Hepatocyte (in vitro differentiated cells): ENCODE data around the gene CRACDL. TPM values are rescaled to one million over a fixed set of nuclear protein-coding genes. Genes with fewer than 3 reads are reported as not detected.

ENCODE experiments used
- DNase-seq: peaks from one replicate; pipeline ENCODE4 v3.0.0-alpha.2; 2016; ENCODE audit warnings: low spot score
- H2AFZ ChIP-seq: fragments of 200-600 bp; sonication (generic); 2 replicates; pipeline ENCODE4 v1.6.0; 2016; ENCODE audit warnings: antibody characterized with exemption, mild to moderate bottlenecking
- H3K27ac ChIP-seq: fragments of 200-600 bp; sonication (generic); 2 replicates; pipeline ENCODE4 v1.5.1; 2016; ENCODE audit warnings: mild to moderate bottlenecking
- H3K27me3 ChIP-seq: fragments of 200-600 bp; sonication (generic); 2 replicates; pipeline ENCODE4 v1.6.1; 2016
- H3K36me3 ChIP-seq: fragments of 200-600 bp; sonication (generic); replicated peaks from 2 replicates; pipeline ENCODE4 v1.5.1; 2016; ENCODE audit warnings: low read depth; ENCODE audit not compliant: insufficient read depth
- H3K4me1 ChIP-seq: fragments of 200-600 bp; sonication (generic); 2 replicates; pipeline ENCODE4 v1.5.1; 2016; ENCODE audit warnings: mild to moderate bottlenecking, moderate library complexity; ENCODE audit not compliant: insufficient read depth
- H3K4me2 ChIP-seq: fragments of 200-600 bp; sonication (generic); 2 replicates; pipeline ENCODE4 v1.6.0; 2016
- H3K4me3 ChIP-seq: fragments of 200-600 bp; sonication (generic); 2 replicates; pipeline ENCODE4 v1.5.1; 2016; ENCODE audit warnings: mild to moderate bottlenecking
- H3K79me2 ChIP-seq: fragments of 200-600 bp; sonication (generic); 2 replicates; pipeline ENCODE4 v1.6.0; 2017; ENCODE audit warnings: mild to moderate bottlenecking
- H3K9me2 ChIP-seq: fragments of 200-600 bp; sonication (generic); replicated peaks from 2 replicates; pipeline ENCODE4 v1.6.0; 2017; ENCODE audit warnings: mild to moderate bottlenecking; ENCODE audit not compliant: insufficient read depth
- H3K9me3 ChIP-seq: fragments of 200-600 bp; sonication (generic); 2 replicates; pipeline ENCODE4 v1.5.1; 2016; ENCODE audit warnings: low read depth, mild to moderate bottlenecking
- H4K20me1 ChIP-seq: fragments of 200-600 bp; sonication (generic); 2 replicates; pipeline ENCODE4 v1.6.0; 2016; ENCODE audit warnings: mild to moderate bottlenecking; ENCODE audit not compliant: insufficient read depth, poor library complexity, severe bottlenecking
- EZH2 ChIP-seq: fragments of 200-600 bp; sonication (generic); IDR thresholded peaks from 2 replicates; pipeline ENCODE4 v1.6.1; 2016; ENCODE audit warnings: antibody characterized with exemption, mild to moderate bottlenecking, borderline replicate concordance
- EZH2phosphoT487 ChIP-seq: fragments of 200-600 bp; sonication (generic); IDR thresholded peaks from one replicate; pipeline ENCODE4 v1.6.1; 2018; ENCODE audit warnings: antibody characterized with exemption, mild to moderate bottlenecking, low read depth, moderate library complexity; ENCODE audit not compliant: unreplicated experiment, severe bottlenecking
- WGBS: methylation state at CpG from one replicate; pipeline ENCODE4 v1.1.6; 2016; ENCODE audit warnings: low lambda C conversion rate; ENCODE audit errors: missing lambda C conversion rate; 5-methylcytosine and 5-hydroxymethylcytosine counted together
- polyA plus RNA-seq: library from polyadenylated mRNA; unstranded; fragments of >200 nt; fragmentation: Nextera tagmentation; extraction: Ambion mirVana; gene quantifications from 2 replicates; pipeline ENCODE4 v1.2.1, GENCODE V29; 2016
- total RNA-seq: library from RNA; depleted of rRNA; stranded (reverse); fragments of >200 nt; gene quantifications from 2 replicates; pipeline ENCODE4 v1.2.3, GENCODE V29; 2014
- TF ChIP-seq, protein P1 (sequence below): fragments of 200-600 bp; sonication (generic); IDR thresholded peaks from 2 replicates; pipeline ENCODE4 v1.5.1; 2016; ENCODE audit warnings: antibody characterized with exemption, mild to moderate bottlenecking; ENCODE audit not compliant: poor library complexity

The CRACDL gene
- total and polyA plus RNA-seq, 2 experiments from 2014 or later: 0.47 to 1.4 TPM

- WGBS: 91% methylated on average over 10 of the region's 10 CpGs
- Histone ChIP-seq H2AFZ (no peak overlapping the region), H3K4me3 (no peak overlapping the region), H3K27ac (no peak overlapping the region), H3K4me1 (no peaks in the 10 kb centered on the region), H3K9me3 (no peaks in the 10 kb centered on the region), H3K36me3 (no peaks in the 10 kb centered on the region), H3K27me3 (no peaks in the 10 kb centered on the region), H3K9me2 (no peaks in the 10 kb centered on the region), H4K20me1 (no peaks in the 10 kb centered on the region), H3K4me2 (no peak overlapping the region), H3K79me2 (no peaks in the 10 kb centered on the region)
- TF ChIP-seq EZH2phosphoT487 (no peak), EZH2 (no peak)
- TF ChIP-seq, protein P1, sequence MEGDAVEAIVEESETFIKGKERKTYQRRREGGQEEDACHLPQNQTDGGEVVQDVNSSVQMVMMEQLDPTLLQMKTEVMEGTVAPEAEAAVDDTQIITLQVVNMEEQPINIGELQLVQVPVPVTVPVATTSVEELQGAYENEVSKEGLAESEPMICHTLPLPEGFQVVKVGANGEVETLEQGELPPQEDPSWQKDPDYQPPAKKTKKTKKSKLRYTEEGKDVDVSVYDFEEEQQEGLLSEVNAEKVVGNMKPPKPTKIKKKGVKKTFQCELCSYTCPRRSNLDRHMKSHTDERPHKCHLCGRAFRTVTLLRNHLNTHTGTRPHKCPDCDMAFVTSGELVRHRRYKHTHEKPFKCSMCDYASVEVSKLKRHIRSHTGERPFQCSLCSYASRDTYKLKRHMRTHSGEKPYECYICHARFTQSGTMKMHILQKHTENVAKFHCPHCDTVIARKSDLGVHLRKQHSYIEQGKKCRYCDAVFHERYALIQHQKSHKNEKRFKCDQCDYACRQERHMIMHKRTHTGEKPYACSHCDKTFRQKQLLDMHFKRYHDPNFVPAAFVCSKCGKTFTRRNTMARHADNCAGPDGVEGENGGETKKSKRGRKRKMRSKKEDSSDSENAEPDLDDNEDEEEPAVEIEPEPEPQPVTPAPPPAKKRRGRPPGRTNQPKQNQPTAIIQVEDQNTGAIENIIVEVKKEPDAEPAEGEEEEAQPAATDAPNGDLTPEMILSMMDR: no peak
- DNase-seq: no peak
Observed at GRCh38 chr2:98872526-98872925, 63.5 kb downstream of the CRACDL start.

- Histone ChIP-seq H3K9me3 (no peaks in the 10 kb centered on the region), H3K27me3 (no peaks in the 10 kb centered on the region), H3K4me3 (no peak overlapping the region), H3K36me3 (no peaks in the 10 kb centered on the region), H3K27ac (no peak overlapping the region), H2AFZ (no peak overlapping the region), H4K20me1 (no peaks in the 10 kb centered on the region), H3K79me2 (no peaks in the 10 kb centered on the region), H3K4me1 (no peaks in the 10 kb centered on the region), H3K9me2 (no peaks in the 10 kb centered on the region), H3K4me2 (no peak overlapping the region)
- DNase-seq: no peak
- 98% methylated on average over 2 of the region's 2 CpGs for WGBS
- TF ChIP-seq EZH2: no peak
- no peak for TF ChIP-seq EZH2phosphoT487
Observed at GRCh38 chr2:98871506-98871905, 64.5 kb downstream of the CRACDL start.

DNA sequence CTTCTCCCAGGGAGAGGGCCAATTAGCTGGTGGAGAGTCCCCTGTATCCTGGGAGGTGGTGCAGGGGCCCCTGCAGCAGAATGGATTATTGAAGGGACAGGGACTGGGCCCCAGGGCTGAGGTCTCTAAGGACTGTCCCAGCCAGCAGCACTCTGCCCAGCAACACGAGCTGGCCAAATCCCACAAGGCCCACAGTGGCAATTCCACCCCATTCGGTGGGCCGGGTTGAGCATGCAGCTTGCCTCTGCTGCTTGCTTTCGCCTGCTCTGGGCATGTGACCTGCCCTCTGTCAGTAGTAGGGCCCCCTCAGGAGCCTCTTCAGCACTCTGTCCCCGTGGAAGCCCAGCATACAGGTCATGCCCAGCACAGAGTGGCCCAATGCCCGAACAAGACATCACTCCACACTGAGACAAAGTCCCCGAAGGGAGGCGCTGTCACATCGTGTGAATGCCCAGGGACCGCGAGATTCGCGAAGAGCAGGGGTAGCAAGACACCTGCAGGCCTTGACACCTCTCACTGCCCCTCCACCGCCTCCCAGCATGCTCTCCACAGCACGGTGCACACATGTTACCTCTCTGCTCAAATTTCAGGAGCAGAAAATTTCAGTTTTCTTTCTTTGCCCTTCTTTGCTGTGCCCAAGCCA lies 65.4 kb downstream of the CRACDL start:
- Histone ChIP-seq H3K79me2 (no peaks in the 10 kb centered on the region), H3K9me3 (no peaks in the 10 kb centered on the region), H2AFZ (no peak overlapping the region), H3K4me3 (no peak overlapping the region), H3K4me2 (no peak overlapping the region), H3K4me1 (peaks cover 5% of the 10 kb centered on the region), H3K27me3 (no peaks in the 10 kb centered on the region), H3K36me3 (no peaks in the 10 kb centered on the region), H3K9me2 (no peaks in the 10 kb centered on the region), H4K20me1 (no peaks in the 10 kb centered on the region), H3K27ac (no peak overlapping the region)
- DNase-seq: no peak
- TF ChIP-seq, protein P1: no peak
- TF ChIP-seq EZH2phosphoT487 (no peak), EZH2 (no peak)
- WGBS: 90% methylated on average over 15 of the region's 15 CpGs

DNA sequence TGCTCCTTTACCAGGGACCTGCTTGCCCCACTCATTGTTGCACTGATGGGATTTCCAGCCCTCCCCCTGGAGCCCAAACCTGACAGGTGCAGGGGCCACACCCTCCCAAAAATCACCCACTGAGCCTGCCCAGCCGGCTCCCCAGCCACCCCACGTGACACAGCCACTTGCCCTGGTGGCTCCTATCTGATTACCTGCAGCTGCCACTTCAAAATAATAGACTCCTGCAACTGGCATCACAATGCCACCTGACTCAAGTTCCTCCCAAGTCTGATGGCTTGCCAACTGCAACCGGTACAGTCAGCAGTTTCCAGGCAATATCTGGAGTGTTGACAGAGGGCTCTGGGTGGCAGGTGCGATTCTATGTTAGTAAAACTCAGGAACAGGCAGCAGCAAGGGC lies 66.2 kb downstream of the CRACDL start:
- Histone ChIP-seq H3K4me3 (no peak overlapping the region), H3K79me2 (no peaks in the 10 kb centered on the region), H3K36me3 (no peaks in the 10 kb centered on the region), H3K27me3 (no peaks in the 10 kb centered on the region), H4K20me1 (no peaks in the 10 kb centered on the region), H3K4me1 (peaks cover 6% of the 10 kb centered on the region), H3K27ac (no peak overlapping the region), H3K4me2 (no peak overlapping the region), H3K9me2 (no peaks in the 10 kb centered on the region), H2AFZ (no peak overlapping the region), H3K9me3 (no peaks in the 10 kb centered on the region)
- TF ChIP-seq, protein P1: no peak
- no peak for TF ChIP-seq EZH2phosphoT487
- no peak for TF ChIP-seq EZH2
- 82% methylated on average over 4 of the region's 4 CpGs for WGBS
- no peak for DNase-seq
